ENCODE results near the gene ASIC2.
"Not testable (repeated sequence)": the region's sequence is repeated elsewhere in the genome, so short reads cannot be mapped to it uniquely, and the experiment has no call there.

The ASIC2 gene

DNA sequence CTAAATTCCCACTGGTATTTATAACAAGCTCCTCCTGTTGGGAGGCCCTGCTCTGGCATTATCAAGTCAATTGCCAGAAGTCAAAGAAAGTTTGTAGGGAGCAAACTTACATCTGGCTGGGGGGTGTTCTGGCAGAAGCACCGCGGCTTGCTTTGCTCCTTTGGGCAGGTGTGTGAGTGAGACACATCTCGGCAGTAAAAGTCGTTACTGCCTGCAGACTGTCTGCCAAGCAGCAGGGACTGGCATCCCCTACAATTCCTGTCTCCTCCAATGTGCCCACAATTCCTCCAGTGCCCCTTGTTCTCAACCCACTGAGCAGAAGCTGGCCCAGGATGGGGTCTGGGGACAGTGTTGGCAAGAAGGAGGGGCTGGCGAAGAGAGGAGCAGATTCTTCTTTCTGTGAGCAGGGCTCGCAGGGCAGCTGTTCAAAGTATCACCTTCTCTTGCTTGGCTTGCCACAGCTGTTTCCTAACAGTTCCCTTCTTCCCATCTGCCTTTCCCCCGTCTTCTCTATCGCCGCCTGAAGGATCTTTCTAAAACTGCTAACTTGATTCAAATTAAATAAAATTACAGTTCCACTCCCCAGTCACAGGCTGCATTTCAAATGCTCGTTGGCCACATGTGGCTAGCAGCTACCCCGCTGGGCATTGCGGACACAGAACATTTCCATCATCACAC is 271.2 kb downstream of the ASIC2 start:
- DNase-seq (ENCODE audit: low read depth), result no peak

GRCh38 chr17:33019161-33019890 is 273.8 kb downstream of the ASIC2 start:
- no peak for DNase-seq (ENCODE audit: low read depth)

- DNase-seq (ENCODE audit: low read depth), result no peak
Measured at GRCh38 chr17:33017366-33017765, 275.7 kb downstream of the ASIC2 start.

- no peak for DNase-seq (ENCODE audit: low read depth)
Measured at GRCh38 chr17:33016920-33017319, 276.2 kb downstream of the ASIC2 start.

DNA sequence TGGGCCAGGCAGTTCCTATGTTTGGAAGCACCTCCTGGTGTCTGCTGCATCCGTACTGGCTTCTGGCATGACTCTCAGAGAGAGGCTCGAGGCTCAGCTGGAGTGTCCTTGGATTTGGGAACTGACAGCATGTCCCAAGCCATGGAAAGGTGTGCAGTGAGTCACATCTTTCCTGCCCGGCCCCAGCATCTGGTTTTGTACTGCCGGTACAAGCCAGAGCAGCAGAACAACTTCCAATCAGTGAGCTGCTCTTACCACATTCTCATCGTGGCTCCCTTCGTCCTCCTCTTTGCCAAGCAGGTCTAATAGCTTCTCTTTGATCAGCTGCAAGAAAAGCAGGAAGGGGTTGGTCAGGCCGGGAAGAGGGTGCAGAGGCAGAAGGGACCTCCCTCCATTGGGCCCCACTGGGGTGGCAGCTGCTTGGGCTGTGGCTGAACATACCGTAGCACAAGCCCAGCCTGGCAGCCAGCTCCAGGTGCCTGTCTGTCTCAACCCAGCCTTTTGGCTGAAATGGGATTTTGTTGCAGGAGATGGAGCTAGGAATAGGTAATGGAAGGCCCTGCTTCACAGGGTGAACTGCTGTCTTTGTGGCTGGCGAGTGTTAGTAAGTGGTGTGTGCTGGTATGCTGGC is 277.3 kb downstream of the ASIC2 start:
- DNase-seq (ENCODE audit: low read depth), result no peak

- DNase-seq (ENCODE audit: low read depth), result no peak
Measured at GRCh38 chr17:33014751-33015150, 278.3 kb downstream of the ASIC2 start.

DNA sequence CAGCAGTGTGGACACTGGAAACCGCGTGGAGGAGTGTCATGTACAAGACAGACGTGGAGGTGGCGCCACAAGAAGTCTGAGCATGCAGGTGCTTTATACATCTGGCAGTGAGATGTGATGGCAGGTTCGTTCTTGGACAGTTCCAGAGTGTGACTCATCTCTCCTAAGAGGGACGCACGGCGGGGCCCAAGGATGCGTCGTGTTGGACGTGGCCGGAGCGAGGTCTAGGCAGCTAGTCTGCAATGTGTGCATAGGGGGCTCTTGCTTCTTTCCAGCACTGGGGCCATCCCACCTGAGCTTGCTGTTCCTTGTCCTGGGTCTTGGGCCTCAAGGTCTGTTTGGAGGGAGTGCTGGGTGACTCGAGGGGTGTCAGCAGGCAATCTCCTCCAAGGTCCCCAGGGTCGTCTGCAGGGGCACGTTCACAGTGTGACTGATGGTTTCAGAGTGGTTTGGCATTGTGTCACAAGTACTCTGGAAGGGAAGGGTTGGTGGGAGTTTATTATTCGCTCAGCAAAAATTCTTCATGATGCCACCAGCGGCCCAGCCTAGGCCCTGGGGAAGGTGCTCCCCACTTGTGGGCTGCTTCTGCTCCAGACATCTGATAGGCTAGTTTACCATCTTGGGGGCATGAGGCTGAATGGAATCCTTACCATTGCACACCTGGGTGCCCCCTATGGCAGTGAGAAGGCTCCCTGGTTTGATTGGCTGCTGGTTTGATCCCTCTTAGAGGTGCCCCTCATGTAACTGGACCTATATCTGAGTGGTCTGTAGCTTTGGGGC is 279.3 kb downstream of the ASIC2 start:
- no peak for DNase-seq (ENCODE audit: low read depth)

GRCh38 chr17:33012522-33013033 is 280.5 kb downstream of the ASIC2 start:
- DNase-seq (ENCODE audit: low read depth), result no peak

DNA sequence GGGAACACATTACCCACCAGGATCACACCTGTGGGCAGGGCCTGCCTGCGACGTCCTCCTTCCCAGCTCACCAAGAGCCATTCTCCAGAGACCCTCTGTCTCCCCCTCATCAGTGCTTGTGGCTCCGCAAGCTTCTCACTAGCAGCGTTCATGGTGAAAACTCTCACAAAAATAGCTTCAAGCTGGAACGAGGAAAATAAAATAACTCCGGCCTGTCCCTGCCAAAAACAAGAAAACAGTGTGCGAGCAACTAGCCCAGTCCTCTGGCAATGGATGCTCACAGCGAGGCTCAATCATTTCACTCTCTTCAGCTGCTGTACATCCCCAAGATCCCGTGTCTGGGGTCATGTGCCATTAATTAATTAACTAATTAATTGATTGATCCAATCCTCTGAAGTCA is 283.5 kb downstream of the ASIC2 start:
- DNase-seq (ENCODE audit: low read depth), result no peak

GRCh38 chr17:33007186-33007585 is 285.9 kb downstream of the ASIC2 start:
- no peak for DNase-seq (ENCODE audit: low read depth)

GRCh38 chr17:33002246-33002645 is 290.8 kb downstream of the ASIC2 start:
- DNase-seq (ENCODE audit: low read depth), result no peak

DNA sequence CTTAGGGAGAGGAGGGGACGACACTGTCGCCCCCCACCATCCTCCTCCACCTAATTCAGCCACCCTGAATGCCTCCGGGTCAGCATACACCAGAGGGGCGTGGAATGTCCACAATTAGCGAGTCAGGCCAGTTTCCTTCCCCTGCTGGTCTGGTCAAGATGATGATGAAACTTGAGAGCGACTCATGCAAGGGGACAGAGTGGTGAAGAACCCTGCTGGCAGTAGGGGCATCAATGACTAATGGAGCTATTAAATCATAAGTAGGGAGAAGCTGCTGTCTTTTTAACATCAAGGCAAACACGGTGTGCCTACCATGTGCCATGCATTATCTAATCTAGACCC is 294.2 kb downstream of the ASIC2 start:
- no peak for DNase-seq (ENCODE audit: low read depth)

DNA sequence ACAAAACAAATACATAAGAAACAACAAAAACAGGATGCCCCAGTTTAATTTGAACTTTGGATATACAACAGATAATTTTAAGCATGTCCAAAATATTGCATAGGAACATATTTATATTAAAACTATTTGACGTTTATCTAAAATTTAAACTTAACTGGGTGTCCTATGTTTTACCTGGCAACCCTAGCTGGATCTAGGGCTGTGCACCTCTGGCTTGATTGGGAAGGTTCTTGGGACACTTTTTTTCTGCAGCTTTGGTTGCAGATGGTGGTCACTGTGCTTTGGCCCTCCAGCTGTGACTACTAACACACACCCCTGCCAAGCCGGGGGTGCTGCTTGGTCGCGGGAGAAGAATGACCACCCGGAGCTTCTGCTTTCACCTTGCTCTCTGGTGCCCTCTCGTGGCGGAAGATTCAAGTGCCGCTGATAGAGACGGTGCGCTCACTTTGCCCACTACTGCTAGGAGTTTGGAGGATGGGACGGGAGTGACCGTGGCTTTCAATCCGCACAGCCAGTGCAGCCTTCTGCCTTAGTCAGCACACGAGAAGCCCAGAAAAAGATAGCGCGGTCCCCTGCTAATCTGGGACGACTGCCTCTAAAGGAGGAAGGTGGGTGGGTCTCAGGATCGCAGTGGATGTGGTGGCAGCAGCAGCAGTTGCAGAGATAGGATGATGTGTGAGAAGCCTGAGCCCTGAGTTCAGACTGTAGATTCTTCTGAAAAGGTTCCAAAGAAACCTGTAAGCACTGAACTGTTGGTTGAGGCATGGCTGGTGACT is 294.8 kb downstream of the ASIC2 start:
- DNase-seq (ENCODE audit: low read depth), result peak; percentile 64

- DNase-seq (ENCODE audit: low read depth), result no peak
Measured at GRCh38 chr17:32995416-32996045, 297.6 kb downstream of the ASIC2 start.

DNA sequence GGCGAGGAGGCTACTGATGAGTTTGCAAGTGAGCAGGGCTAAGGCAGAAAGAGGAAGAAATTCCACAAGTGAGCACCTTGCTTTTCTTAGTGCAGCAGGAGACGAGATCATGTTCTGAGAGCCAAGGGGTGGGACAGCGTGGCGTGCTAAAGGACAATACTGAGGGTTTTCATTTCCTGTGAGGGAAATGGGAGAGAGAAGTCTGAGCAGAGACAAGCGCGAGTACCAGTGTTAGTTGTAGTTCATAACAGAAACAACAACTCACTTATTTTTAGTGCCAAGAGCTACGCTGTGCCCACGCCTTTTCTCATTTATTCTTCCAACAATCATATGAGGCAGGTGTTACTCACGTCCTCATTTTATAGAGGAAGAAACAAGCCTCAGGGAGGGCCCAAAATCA is 299.1 kb downstream of the ASIC2 start:
- no peak for DNase-seq (ENCODE audit: low read depth)

GRCh38 chr17:32992321-32993033 is 300.6 kb downstream of the ASIC2 start:
- no peak for DNase-seq (ENCODE audit: low read depth)

DNA sequence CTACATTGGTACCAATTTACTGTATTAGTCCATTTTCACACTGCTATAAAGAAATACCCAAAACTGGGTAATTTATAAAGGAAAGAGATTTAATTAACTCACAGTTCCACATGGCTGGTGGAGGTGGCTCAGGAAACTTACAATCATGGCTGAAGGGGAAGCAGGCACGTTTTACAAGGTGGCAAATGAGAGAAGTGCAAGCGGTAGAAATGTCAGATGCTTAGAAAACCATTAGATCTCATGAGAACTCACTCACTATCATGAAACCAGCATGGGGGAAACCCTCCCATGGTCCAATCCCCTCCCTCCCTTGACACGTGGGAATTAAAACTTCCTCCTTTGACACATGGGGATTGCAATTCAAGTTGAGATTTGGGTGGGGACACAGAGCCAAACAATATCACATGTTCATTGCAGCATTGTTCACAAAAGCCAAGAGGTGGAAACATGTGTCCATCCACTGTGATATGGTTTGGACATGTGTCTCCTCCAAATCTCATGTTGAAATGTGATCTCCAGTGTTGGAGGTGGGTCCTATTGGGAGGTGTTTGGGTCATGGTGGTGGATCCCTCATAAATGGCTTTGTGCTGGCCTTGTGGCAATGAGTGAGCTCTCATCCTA is 304.5 kb downstream of the ASIC2 start:
- no peak for DNase-seq (ENCODE audit: low read depth)

DNA sequence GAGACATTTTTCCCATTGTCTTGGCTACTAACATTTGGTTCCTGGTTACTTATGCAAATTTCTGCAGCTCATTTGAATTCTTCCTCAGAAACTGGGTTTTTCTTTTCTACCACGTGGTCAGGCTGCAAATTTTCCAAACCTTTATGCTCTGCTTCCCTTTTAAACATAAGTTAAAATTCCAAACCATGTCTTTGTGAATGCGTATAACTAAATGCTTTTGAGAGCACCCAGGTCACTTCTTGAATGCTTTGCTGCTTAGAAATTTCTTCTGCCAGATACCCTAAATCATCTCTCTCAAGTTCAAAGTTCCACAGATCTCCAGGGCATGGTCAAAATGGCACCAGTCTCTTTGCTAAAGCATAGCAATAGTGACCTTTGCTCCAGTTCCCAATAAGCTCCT is 305.2 kb downstream of the ASIC2 start:
- not testable (repeated sequence) for DNase-seq (ENCODE audit: low read depth)

GRCh38 chr17:32987453-32987805 is 305.7 kb downstream of the ASIC2 start:
- DNase-seq (ENCODE audit: low read depth), result not testable (repeated sequence)

All from stimulated activated CD8-positive, alpha-beta memory T cell treated with anti-CD3 and anti-CD28 coated beads, Interleukin-12 subunit alpha, Interleukin-12 subunit beta, amount 100 ng/mL, for 1 hour (primary cell).